ENCODE data around the gene UPF2.
"Not testable (repeated sequence)": the region's sequence is repeated elsewhere in the genome, so short reads cannot be mapped to it uniquely, and the experiment has no call there.

Gene UPF2

DNA sequence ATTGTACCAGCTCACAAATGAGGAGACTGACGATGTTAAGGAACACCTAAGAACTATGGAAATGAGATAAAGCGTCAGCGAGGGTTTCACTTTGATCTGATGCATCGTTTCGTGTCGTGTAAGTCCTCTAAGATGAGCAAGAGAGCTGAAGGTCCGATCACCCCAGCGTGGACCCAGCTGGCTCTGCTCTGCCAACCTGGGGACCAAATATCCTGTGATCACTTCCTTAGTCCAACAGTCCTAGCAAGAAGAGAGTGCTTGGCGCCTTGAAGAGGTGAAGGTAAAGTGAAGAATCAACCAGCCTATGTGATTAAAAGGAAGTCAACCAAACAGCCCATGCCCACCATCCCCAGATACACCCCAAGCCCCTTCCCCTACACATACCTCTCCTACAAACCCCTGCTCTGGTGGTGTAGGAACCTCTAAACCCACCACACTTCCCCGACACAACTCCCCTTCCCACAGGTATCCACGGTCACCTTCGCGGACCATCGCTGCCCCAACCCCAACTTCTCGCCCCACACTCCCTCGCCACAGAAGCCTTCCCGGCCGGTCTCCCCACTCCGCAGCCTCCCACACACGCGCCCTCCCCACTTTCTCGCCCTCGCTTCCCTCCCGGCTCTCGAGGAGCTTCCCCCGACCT lies 722 bp downstream of the UPF2 start:
- peak; percentile 51 for DNase-seq

DNA sequence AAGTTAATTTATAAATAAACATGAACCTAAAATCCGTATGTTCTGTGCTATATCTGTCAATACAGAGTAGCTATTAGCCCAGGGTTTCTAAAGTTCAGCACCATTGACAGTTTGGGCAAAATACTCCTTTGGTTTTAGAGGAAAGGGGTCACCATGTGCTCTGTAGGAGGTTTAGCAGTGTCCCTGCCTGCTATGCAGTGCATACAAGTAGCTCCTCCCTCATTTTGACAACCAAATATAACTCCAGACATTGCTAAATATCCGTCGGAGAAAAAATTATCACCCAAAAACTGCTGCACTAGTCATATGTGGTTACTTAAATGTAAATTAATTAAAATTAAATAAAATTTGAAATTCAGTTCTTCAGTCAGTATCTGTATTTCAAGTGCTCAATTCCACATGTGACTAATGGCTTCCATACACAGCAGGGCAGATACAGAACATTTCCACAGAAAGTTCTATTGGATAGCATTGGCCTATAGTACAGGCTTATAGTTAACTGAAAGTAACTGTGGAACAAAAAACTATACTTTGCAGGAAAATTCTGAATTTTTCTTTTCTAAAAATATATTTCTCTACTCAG lies 6.4 kb downstream of the UPF2 start:
- no peak for DNase-seq

DNA sequence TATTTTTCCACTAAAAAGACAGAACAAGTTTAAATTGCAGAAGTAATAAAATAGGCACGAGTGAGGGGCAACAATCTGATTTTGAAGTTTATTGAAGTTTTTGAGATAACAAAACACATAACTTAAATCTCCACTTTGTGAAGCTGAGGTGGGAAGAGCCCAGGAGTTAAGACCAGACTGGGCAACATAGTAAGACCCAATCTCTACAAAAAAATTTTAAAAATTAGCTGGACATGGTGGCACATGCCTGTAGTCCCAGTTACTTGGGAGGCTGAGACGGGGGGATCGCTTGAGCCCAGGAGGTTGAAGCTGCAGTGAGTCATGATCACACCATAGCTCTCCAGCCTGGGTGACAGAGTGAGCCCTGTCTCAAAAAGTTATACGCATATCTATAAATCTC lies 11.2 kb downstream of the UPF2 start:
- no peak for DNase-seq

DNA sequence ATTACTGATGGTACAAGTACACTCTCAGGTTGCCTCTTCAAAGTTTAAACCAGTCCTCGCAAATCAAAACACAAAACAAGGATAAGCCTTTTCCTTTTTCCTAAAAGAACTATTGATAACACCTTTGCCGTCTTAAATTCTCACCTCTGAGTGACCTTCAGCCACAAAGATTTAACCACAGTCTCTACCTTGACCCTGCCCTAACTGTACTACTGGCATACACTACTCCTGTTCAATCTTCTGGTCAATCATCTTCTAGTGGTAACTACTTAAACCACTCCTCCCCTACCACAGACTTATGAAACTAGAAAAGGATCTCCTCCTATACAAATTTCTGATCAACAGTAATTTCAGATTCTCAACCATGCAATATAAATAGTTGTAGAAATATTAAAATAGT lies 15.1 kb downstream of the UPF2 start:
- DNase-seq = no peak

GRCh38 chr10:12025591-12025990 lies 17.0 kb downstream of the UPF2 start:
- DNase-seq = no peak

- no peak for DNase-seq
Measured at GRCh38 chr10:12022580-12023257, 19.9 kb downstream of the UPF2 start.

GRCh38 chr10:12020574-12020973 lies 22.0 kb downstream of the UPF2 start:
- DNase-seq = no peak

DNA sequence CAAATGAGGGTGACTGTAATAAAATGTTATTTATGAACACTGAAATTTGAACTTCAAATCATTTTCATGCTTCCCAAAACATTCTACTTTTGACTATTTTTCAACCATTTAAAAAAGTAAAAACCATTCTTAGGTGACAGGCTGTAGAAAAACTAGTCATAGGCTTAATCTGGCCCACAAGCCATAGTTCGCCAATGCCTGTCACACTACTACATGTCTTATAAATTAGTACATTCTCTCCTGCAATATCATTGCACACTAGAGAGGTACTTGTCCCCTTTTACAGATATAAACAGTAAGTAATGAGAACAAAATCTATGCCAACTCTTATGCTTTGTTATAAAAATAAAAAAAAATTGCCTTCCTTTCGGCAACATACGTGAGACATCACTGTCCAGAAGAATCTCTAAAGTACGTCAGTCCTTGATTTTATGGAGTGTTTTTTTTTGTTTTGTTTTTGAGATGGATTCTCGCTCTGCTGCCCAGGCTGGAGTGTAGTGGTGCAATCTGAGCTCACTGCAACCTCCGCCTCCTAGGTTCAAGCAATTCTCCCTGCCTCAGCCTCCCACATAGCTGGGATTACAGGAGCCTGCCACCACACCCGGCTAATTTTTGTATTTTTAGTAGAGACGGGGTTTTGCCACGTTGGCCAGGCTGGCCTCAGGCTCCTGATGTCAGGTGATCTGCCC lies 23.2 kb downstream of the UPF2 start:
- peak; percentile 17 for DNase-seq

DNA sequence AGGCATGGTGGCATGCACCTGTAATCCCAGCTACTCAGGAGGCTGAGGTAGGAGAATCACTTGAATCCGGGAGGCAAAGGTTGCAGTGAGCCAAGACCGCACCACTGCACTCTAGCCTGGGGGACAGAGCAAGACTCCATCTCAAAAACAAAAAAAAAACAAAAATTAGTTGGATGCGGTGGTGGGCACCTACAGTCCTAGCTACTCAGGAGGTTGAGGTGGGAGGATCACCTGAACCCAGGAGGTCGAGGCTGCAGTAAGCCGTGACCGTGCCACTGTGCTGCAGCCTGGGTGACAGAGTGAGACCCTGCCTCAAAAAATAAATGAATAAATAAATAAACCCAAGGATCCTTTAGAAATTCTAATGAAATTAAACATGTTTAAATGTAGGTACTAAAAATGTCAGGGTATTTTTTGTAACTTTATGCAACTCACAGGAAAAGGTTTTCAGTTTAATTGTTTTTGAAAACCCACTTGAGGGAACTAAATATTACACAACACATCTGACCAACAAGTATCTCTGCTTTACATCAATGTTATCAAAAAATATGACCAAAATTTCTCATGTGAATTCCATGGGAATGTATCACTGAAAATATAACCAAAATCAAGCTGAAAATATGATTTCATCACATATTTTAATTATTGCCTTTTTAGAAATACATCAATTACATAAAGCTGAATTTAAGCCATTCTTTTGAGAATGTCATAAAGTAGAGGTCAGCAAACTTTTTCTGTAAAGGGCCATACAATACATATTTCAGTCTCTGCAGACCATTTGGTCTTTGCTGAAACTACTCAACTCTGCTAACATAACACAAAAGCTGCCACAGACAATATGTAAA lies 23.9 kb downstream of the UPF2 start:
- no peak for DNase-seq

- DNase-seq = no peak
Measured at GRCh38 chr10:12013926-12014325, 28.7 kb downstream of the UPF2 start.

GRCh38 chr10:12013391-12013790 lies 29.2 kb downstream of the UPF2 start:
- DNase-seq = not testable (repeated sequence)

GRCh38 chr10:12010353-12010752 lies 32.3 kb downstream of the UPF2 start:
- no peak for DNase-seq

- DNase-seq = not testable (repeated sequence)
Measured at GRCh38 chr10:12008842-12009241, 33.8 kb downstream of the UPF2 start.

- no peak for DNase-seq
Measured at GRCh38 chr10:12006671-12007070, 35.9 kb downstream of the UPF2 start.

DNA sequence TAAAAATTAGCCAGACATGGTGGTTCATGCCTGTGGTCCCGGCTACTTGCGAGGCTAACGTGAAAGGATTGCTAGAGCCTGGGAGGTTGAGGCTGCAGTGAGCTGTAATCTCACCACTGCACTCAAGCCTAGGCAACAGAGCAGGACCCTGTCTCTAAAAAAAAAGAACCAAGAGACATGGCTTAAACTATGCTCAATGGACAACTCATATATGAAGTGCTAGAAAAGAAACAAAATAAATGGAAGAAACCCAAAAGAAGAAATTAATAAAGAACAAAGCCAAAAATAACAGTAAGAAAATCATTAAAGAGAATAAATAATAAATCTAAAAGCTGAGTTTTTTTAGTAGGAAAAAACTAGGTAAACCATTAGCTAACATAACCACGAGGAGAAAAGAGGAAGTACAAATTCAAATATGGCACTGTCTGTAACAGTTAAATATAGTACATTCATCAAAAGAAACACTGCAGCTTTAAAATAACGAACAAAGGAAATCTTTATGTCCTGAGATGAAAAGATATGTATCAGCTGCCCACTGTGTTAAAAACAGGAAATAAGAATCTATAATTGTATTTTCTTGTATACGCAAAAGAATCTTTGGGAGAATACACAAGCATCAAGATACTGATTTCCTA lies 48.7 kb downstream of the UPF2 start:
- DNase-seq = no peak

DNA sequence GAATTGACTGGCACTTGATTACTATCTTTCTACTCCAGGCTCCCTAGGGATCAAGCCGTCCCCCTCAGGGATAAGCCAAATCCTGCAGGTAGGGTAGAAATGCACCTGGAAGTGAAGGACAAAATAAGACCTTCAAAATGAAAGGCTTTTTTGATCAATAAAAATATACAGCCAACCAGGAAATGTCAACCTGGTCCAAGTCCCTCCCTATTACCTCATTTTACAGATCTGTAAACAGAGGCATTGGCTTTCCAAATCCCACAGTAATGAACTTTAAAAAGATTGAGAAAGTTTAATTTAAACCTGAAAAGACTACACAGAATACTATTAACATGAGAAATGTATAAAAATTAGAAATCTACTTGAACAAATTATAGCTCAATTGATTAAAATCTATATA lies 53.7 kb downstream of the UPF2 start:
- DNase-seq = no peak

- DNase-seq = peak; percentile 59
Measured at GRCh38 chr10:11986593-11987216, 55.9 kb downstream of the UPF2 start.

DNA sequence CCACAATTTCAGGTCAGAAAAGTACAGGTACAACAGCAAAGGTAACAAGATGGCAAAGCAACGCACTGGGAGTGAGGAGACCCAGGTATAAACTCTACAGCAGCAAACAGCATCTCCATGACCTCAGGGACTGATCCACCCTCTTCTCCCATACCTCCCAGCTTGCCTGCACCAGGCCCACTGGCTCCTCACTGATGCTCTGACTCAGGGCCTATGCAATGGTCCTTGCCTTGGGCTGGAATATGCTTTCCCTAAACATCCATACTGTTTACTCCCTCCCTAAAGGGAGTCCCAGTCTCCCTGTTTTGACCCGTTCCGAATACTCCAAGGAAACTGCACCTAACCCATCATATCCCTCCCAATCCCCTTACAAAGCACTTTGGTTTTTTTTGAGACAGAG lies 60.4 kb downstream of the UPF2 start:
- DNase-seq = no peak

DNA sequence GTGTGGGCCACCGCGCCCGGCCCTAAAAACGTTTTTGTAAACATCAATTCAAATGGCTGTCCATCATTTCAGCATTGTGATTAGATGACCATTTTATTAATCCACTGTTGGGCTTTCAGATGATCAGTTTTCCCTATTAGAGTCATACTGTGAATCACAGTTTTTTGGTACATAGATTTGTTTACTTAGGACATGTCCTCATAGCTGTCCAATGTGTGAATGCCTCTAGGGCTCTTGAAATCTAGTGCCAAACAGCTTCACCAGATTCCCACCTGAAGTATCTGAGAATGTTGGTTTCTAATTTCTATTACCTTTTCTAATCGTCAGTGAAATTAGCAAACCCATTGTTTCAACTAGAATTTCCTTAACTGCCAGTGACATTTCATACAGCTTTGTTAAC lies 66.8 kb downstream of the UPF2 start:
- DNase-seq = no peak

- DNase-seq = not testable (repeated sequence)
Measured at GRCh38 chr10:11972523-11972922, 70.1 kb downstream of the UPF2 start.

DNA sequence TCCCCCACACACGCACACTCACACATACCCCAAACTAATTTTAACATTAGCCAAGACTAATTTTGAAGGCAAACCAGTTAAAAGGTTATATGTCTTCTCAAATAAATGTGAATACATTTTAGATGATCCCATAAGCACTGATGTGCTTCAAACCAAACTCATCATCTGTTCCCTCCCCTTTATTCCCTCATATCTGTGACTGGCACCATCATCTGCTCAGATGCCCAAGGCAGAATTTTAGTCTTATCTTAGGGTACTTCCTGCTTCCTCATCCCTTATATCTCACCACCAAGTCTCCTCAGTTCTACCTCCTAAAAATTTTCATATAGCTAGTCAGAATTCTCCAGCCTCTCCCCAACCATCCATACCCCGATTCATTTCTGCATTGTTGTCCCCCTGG lies 80.4 kb downstream of the UPF2 start:
- DNase-seq = no peak
